Osteocyte (in vitro differentiated cells): ENCODE data around the gene TTC39B. TPM values are rescaled to one million over a fixed set of nuclear protein-coding genes. Genes with fewer than 3 reads are reported as not detected.
A peak's percentile ranks its signal among the peaks of the same experiment; 100 is the strongest.

Source experiments
- DNase-seq: peaks from one replicate; pipeline ENCODE4 v3.0.0; 2021; ENCODE audit warnings: mixed read lengths; ENCODE audit not compliant: unreplicated experiment; ENCODE audit errors: extremely low spot score
- H3K27ac Mint-ChIP-seq: one replicate; pipeline ENCODE4 v1.8.0; 2021; ENCODE audit warnings: mild to moderate bottlenecking, mixed read lengths; ENCODE audit not compliant: unreplicated experiment
- H3K27me3 Mint-ChIP-seq: one replicate; pipeline ENCODE4 v1.8.0; 2021; ENCODE audit warnings: mixed read lengths; ENCODE audit not compliant: unreplicated experiment
- H3K36me3 Mint-ChIP-seq: one replicate; pipeline ENCODE4 v1.8.0; 2021; ENCODE audit warnings: mixed read lengths; ENCODE audit not compliant: unreplicated experiment
- H3K4me1 Mint-ChIP-seq: one replicate; pipeline ENCODE4 v1.8.0; 2021; ENCODE audit warnings: mixed read lengths; ENCODE audit not compliant: unreplicated experiment
- H3K4me3 Mint-ChIP-seq: one replicate; pipeline ENCODE4 v1.8.0; 2021; ENCODE audit warnings: mild to moderate bottlenecking, moderate library complexity, mixed read lengths; ENCODE audit not compliant: unreplicated experiment
- H3K9me3 Mint-ChIP-seq: one replicate; pipeline ENCODE4 v1.8.0; 2021; ENCODE audit warnings: mixed read lengths; ENCODE audit not compliant: unreplicated experiment
- CTCF ChIP-seq: fragments of 200-600 bp; sonication (generic); IDR thresholded peaks from 2 replicates; pipeline ENCODE4 v1.5.0; 2021; ENCODE audit warnings: antibody characterized with exemption, mild to moderate bottlenecking, moderate library complexity
- total RNA-seq: library from RNA; stranded (reverse); gene quantifications from 2 replicates; pipeline ENCODE4 v1.2.1, GENCODE V29; 2021

TTC39B gene
- total RNA-seq, 1 donor from 2014 or later: 25.5 TPM

- no peak overlapping the region for H3K4me3 Mint-ChIP-seq
- H3K9me3 Mint-ChIP-seq: no peaks in the 10 kb centered on the region
- no peaks in the 10 kb centered on the region for H3K36me3 Mint-ChIP-seq
- peak; percentile 87 for TF ChIP-seq CTCF
- peaks cover 8% of the 10 kb centered on the region for H3K4me1 Mint-ChIP-seq
- DNase-seq: no peak
- peaks cover 9% of the 10 kb centered on the region for H3K27me3 Mint-ChIP-seq
- no peak overlapping the region for H3K27ac Mint-ChIP-seq
Observed at GRCh38 chr9:15142878-15143534, 164.0 kb downstream of the TTC39B start.

GRCh38 chr9:15140051-15140450 lies 167.0 kb downstream of the TTC39B start:
- Mint-ChIP-seq H3K36me3 (no peaks in the 10 kb centered on the region), H3K27ac (no peak overlapping the region), H3K4me3 (no peak overlapping the region), H3K4me1 (peaks cover 9% of the 10 kb centered on the region), H3K9me3 (no peaks in the 10 kb centered on the region), H3K27me3 (peaks cover 7% of the 10 kb centered on the region)
- DNase-seq: no peak
- TF ChIP-seq CTCF: no peak

- no peaks in the 10 kb centered on the region for H3K36me3 Mint-ChIP-seq
- H3K4me1 Mint-ChIP-seq: peaks cover 11% of the 10 kb centered on the region
- H3K27ac Mint-ChIP-seq: no peak overlapping the region
- no peak overlapping the region for H3K4me3 Mint-ChIP-seq
- no peak for DNase-seq
- peaks cover 5% of the 10 kb centered on the region for H3K27me3 Mint-ChIP-seq
- H3K9me3 Mint-ChIP-seq: no peaks in the 10 kb centered on the region
- TF ChIP-seq CTCF: no peak
Observed at GRCh38 chr9:15139469-15139868, 167.5 kb downstream of the TTC39B start.

GRCh38 chr9:15138357-15138686 lies 168.7 kb downstream of the TTC39B start:
- Mint-ChIP-seq H3K9me3 (no peaks in the 10 kb centered on the region), H3K27me3 (peaks cover 10% of the 10 kb centered on the region)
- DNase-seq: no peak

More at GRCh38 chr9:15138357-15138686, 168.7 kb downstream of the TTC39B start:
- H3K27ac Mint-ChIP-seq: no peak overlapping the region
- H3K36me3 Mint-ChIP-seq: no peaks in the 10 kb centered on the region
- no peak for TF ChIP-seq CTCF
- peaks cover 11% of the 10 kb centered on the region for H3K4me1 Mint-ChIP-seq
- H3K4me3 Mint-ChIP-seq: no peak overlapping the region
